Esophagus mucosa (tissue), 1 donor: ENCODE data around the gene SDK1. TPM values are rescaled to one million over a fixed set of nuclear protein-coding genes. Genes with fewer than 3 reads are reported as not detected.

Source experiments
- ATAC-seq: fragments of 200-7000 bp; cut with Tn5 transposase; one replicate; pipeline ENCODE4 v1.9.1; 2020
- total RNA-seq: library from RNA; stranded (reverse); gene quantifications from one replicate; pipeline ENCODE4 v1.2.4, GENCODE V29; 2023
- donor health status: DM: yes; HTN: yes; CAD: no.

SDK1 gene
- total RNA-seq, 1 donor from 2014 or later = 1.0 TPM

DNA sequence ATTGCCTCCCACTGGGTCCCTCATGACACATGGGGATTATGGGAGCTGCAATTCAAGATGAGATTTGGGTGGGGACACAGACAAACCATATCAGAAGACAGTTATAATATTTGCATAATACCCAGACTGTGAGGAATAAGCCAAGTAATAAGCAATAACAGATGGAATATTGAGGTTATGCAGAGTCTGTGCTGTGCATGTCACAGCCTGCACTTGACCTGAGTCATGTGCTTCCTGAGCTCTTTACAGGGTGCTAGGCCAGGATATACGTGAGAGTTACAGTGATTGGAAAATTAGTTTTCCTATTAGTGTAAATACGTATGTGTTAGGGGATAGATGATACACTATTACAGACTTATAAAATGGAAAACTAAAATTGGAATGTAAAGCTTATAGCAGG is 288.7 kb downstream of the SDK1 start:
- ATAC-seq = peak; percentile 72

GRCh38 chr7:3591219-3591618 is 290.2 kb downstream of the SDK1 start:
- ATAC-seq = no peak

DNA sequence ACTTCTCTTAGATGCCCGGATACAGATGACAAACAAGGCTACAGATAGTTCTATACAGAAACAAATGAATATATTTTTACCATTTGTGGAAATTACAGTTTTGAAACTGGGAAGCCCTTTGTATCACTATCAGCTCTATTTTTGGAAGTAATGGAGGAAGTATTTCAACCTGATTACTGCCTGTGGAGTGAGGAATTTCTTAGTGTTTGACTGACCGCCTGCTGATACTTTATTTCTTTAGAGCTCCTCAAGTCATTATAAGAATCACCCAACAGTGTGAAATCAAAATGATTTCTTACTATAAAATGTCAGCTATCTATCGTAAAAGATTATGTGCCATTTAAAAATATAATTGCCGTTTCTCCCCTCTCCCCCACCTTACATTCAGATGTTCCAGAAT is 290.9 kb downstream of the SDK1 start:
- no peak for ATAC-seq

DNA sequence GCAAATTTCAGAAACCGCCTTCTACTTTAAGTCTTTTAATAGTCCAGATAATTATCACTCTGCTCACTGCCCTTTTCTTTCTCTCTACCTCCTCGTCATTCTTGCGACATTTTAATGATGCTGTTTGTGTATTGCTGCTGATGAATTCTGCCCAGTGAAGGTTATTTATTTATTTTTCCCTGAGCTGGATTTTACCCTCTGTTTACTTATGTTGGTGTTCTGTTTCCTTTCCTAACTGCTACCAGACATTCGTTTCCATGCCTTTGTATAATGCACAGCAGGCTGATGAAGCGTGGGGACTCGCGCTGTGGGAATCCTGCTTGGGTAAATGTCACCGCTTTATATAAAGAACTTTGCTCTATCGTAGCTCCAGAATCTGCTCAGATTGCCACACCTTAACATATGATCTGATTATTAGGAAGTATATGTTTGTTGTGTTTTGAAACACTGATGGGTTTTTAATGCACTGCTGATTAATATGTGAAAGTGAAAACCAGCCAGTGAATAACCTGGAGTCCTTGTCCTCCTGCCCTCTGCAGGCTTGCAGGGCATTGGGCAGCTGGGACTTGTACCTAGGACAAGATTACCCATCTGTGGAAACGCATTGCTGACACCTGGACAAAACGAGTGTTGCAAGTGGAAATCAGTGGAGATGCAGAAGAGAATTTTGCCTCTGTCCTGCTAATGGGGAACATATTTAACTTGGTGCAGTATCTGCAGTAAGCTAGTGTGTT is 291.5 kb downstream of the SDK1 start:
- ATAC-seq = no peak

GRCh38 chr7:3594901-3595300 is 293.8 kb downstream of the SDK1 start:
- no peak for ATAC-seq

DNA sequence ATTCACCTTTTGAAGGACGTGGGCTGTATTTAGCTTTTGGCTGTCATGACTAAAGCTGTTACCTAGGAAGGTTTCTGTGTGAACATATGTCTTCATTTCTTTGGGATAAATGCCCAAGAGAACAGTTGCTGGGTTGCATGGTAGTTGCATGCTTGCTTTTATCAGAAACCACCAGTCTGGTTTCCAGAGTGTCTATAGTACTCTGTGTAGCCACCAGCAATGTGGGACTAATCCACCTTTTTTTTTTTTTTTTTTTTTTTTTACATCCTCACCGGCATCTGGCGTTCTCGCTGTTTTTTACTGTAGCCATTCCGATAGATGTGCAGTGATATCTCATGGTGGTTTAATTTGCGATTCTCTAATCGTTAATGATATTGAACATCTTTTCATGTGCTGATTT is 297.8 kb downstream of the SDK1 start:
- ATAC-seq = no peak

- ATAC-seq = no peak
These were observed 304.2 kb downstream of the SDK1 start for GRCh38 chr7:3605222-3605621.

GRCh38 chr7:3606436-3606835 is 305.4 kb downstream of the SDK1 start:
- no peak for ATAC-seq

- ATAC-seq = no peak
These were observed 306.8 kb downstream of the SDK1 start for GRCh38 chr7:3607847-3608246.

GRCh38 chr7:3616306-3616705 is 315.3 kb downstream of the SDK1 start:
- no peak for ATAC-seq

- no peak for ATAC-seq
These were observed 329.0 kb downstream of the SDK1 start for GRCh38 chr7:3630081-3630480.

DNA sequence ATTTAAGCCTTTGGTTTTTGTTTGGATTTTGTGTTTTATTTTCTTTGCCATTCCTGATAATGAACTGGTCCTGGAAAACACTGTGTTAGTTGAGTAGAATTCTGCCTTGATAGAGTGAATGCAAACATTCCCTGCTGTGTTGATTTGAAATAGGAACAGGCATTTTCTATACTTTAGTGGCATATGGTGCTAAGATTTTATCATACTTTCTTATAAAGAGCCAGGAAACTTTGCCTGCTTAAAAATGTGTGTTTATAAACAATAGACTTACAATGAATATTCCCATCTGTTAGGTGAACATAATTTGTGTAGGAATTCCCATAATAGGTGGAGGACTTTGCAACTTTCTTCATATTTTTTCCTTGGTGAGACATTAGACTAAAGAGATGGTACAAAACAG is 333.3 kb downstream of the SDK1 start:
- no peak for ATAC-seq

DNA sequence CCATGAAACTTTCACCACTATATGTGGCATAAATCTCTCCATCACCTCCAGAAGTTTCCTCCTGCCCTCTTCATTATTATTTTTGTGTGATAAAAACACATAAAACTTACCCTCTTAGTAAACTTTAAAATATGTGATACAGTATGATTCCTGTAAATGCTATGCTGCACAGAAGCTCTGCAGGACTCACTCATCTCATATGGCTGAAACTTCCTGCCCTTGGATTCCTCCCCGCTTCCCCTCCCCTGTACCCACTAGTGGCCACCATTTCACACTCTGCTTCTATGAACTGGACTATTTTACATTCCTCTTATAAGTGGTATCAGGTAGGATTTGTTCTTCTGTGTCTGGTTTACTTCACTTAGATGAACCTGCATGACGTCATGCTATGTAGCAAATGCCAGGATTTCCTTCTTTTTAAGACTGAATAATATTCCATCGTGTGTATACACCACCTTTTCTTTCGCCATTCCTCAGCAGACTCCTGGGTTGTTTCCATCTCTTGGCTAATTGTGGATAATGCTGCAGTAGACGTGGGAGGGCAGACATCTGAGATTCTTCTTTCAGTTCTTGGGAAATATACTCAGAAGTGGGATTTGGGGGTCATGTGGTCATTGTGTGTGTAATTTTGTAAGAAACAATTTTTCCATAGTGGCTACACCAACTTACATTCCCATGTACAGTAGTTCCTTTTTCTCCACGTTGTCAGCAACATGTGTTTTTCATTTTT is 335.2 kb downstream of the SDK1 start:
- no peak for ATAC-seq

- no peak for ATAC-seq
These were observed 338.2 kb downstream of the SDK1 start for GRCh38 chr7:3639253-3639652.

DNA sequence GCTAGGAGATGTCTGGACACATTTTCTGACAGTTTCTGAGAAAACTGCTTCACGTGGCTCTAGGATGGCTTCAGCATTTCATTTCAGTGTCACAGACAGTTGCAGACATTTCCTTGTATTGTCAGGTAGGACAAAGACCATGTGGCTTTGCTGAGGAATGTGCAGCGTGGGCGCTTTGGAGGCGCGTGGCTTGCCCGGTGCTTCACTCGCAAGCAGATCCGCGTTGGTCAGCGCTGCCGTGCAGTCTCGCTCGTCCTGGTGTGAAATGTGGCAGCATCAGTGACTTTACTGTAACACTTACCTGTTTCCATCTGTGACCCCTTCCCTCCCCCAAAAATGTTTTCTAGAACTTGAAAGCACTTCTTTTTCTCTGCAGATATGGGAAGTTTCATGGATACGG is 340.5 kb downstream of the SDK1 start:
- ATAC-seq = no peak

DNA sequence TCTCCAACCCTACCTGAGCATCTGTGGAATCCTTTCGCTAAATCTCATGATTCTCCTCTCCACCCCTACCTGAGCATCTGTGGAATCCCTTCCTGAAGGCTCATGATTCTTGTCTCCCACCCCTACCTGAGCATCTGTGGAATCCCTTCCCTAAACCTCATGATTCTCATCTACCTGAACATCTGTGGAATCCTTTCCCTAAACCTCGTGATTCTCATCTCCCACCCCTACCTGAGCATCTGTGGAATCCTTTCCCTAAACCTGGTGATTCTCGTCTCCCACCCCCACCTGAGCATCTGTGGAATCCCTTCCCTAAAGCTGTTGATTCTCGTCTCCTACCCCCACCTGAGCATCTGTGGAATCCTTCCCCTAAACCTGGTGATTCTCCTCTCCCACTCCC is 342.0 kb downstream of the SDK1 start:
- no peak for ATAC-seq

GRCh38 chr7:3648276-3648675 is 347.2 kb downstream of the SDK1 start:
- no peak for ATAC-seq

- no peak for ATAC-seq
These were observed 348.2 kb downstream of the SDK1 start for GRCh38 chr7:3649250-3649649.

DNA sequence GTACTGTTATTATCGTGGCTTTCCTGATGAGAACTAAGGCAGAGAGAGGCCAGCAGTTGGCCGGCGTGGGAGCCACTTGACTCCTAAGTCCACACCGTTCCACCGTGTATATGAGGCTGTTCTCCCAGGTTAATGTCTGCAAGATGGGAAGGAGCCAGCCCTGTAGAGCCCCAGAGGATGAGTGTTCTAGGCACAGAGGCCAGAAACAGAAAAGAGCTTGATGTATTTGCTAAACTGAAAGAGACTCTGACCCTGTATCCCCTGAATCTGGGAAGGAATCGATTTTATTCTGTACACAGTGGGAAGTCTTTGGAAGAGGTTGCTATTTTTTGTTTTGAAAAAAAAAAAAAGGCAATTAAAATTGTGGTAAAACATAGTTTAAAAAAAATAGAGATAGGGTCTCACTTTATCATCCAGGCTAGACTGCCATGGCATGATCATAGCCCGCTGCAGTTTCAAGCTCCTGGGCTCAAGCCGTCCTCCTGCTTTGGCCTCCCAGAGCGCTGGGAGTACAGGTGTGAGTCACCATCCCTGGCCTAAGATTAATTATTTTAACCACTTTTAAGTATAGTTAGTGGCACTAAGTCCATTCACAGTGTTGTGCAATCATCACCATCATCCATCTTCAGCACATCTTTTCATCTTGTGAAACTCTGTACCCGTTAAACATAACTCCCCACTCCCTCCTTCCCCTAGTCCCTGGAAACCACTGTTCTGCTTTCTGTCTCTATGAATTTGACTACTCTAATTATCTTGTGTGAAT is 348.8 kb downstream of the SDK1 start:
- no peak for ATAC-seq

DNA sequence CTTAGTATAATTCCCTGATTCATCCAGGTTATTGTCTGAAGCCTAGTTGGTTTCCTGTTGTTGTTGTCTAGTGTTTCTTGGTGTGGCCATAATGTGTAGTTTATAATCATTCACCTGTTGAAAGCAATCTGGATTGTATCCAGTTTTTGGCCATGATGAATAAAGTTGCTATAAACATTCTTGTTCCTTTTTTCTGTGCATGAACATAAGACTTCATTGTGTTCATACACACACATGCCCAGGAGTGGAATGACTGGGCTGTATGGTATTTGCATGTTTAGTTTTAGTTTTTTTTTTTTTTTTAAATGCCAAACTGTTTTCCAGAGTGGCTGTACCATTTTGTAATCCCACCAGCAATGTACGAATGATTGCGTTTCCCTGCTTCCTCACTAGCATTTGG is 349.8 kb downstream of the SDK1 start:
- ATAC-seq = no peak

- ATAC-seq = no peak
These were observed 354.6 kb downstream of the SDK1 start for GRCh38 chr7:3655635-3656034.

DNA sequence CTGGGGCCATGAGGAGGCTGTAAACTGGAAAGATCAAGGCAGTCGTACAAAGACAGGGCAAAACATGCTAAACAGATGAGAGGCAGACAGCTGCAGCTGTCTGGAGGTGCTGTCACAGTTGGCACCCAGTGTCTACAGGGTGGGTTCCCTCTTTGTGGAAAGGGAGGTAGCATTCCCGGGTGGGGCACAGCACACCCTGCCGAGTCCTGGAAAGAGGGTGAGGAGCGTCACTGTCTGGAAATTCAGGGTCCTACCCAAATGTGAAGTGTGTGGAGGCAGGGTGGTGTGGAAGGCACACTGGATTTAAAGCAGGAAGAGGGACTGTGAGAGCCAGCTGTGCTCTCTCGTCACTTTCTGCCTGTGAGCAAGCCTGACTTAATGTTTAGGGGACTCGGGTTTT is 356.2 kb downstream of the SDK1 start:
- ATAC-seq = no peak

- ATAC-seq = no peak
These were observed 367.7 kb downstream of the SDK1 start for GRCh38 chr7:3668743-3669142.

- ATAC-seq = no peak
These were observed 369.8 kb downstream of the SDK1 start for GRCh38 chr7:3670898-3671297.
